ENCODE data around the gene TPCN2. TPM values are rescaled to one million over a fixed set of nuclear protein-coding genes. Genes with fewer than 3 reads are reported as not detected.

TPCN2 gene
- total and polyA plus RNA-seq, 4 experiments from 2014 or later, result 6.6 to 23.0 (median 14.8) TPM

- Histone ChIP-seq H3K4me1 (ENCODE audit: insufficient read depth, low read length) (no peaks in the 10 kb centered on the region), H3K27me3 (ENCODE audit: insufficient read depth, low read length) (no peaks in the 10 kb centered on the region), H3K4me3 (ENCODE audit: low read length in 2 of 2) (no peak overlapping the region), H3K27ac (ENCODE audit: low read depth, low read length) (no peak overlapping the region), H3K36me3 (ENCODE audit: insufficient read depth, low read length) (no peaks in the 10 kb centered on the region), H3K9me3 (ENCODE audit: control insufficient read depth in 1 of 2, low read length in 2 of 2) (no peaks in the 10 kb centered on the region)
- Mint-ChIP-seq H3K27me3 (peaks cover 1 to 7% of the 10 kb centered on the region in 2 donors), H3K9me3 (peaks cover 0 to 9% (median 2%) of the 10 kb centered on the region in 8 donors), H3K27ac (no peak overlapping the region), H3K36me3 (peaks cover under 1 to 3% of the 10 kb centered on the region in 2 donors), H3K4me1 (peaks cover 0 to 5% (median 1%) of the 10 kb centered on the region in 4 donors), H3K4me3 (no peak overlapping the region)
- POLR2A ChIA-PET (ENCODE audit: partially characterized antibody), result no interaction called here
- CTCF ChIA-PET (ENCODE audit: partially characterized antibody), result no interaction called here
- no peak for DNase-seq
- intact Hi-C loops (cut with micrococcal nuclease), result no loop called here
Measured at GRCh38 chr11:69153661-69154060, 104.9 kb downstream of the TPCN2 start.

- Mint-ChIP-seq H3K9me3 (peaks cover 0 to 8% (median 0%) of the 10 kb centered on the region in 8 donors), H3K4me1 (peaks cover 0 to 5% (median 1%) of the 10 kb centered on the region in 4 donors), H3K27ac (no peak overlapping the region), H3K4me3 (no peak overlapping the region), H3K27me3 (peaks cover 1 to 4% of the 10 kb centered on the region in 2 donors), H3K36me3 (no peaks in the 10 kb centered on the region)
- ChIA-PET POLR2A (ENCODE audit: partially characterized antibody) (no interaction called here), CTCF (ENCODE audit: partially characterized antibody) (no interaction called here)
- Histone ChIP-seq H3K4me1 (ENCODE audit: insufficient read depth, low read length) (no peaks in the 10 kb centered on the region), H3K27ac (ENCODE audit: low read depth, low read length) (no peak overlapping the region), H3K4me3 (ENCODE audit: low read length in 2 of 2) (no peak overlapping the region), H3K9me3 (ENCODE audit: control insufficient read depth in 1 of 2, low read length in 2 of 2) (no peaks in the 10 kb centered on the region), H3K27me3 (ENCODE audit: insufficient read depth, low read length) (no peaks in the 10 kb centered on the region), H3K36me3 (ENCODE audit: insufficient read depth, low read length) (no peaks in the 10 kb centered on the region)
- no peak for DNase-seq
- intact Hi-C loops (cut with micrococcal nuclease), result no loop called here
Measured at GRCh38 chr11:69154211-69154913, 105.6 kb downstream of the TPCN2 start.

GRCh38 chr11:69154938-69155301 is 106.2 kb downstream of the TPCN2 start:
- Histone ChIP-seq H3K27ac (ENCODE audit: low read depth, low read length) (no peak overlapping the region), H3K36me3 (ENCODE audit: insufficient read depth, low read length) (no peaks in the 10 kb centered on the region), H3K27me3 (ENCODE audit: insufficient read depth, low read length) (no peaks in the 10 kb centered on the region), H3K4me1 (ENCODE audit: insufficient read depth, low read length) (no peaks in the 10 kb centered on the region), H3K9me3 (ENCODE audit: control insufficient read depth in 1 of 2, low read length in 2 of 2) (no peaks in the 10 kb centered on the region), H3K4me3 (ENCODE audit: low read length in 2 of 2) (no peak overlapping the region)
- Mint-ChIP-seq H3K27ac (no peak overlapping the region), H3K4me1 (peaks cover 0 to 5% (median 1%) of the 10 kb centered on the region in 4 donors), H3K36me3 (no peaks in the 10 kb centered on the region), H3K9me3 (peaks cover 0 to 8% (median 0%) of the 10 kb centered on the region in 8 donors), H3K4me3 (no peak overlapping the region), H3K27me3 (peaks cover 1 to 4% of the 10 kb centered on the region in 2 donors)
- no peak for DNase-seq
- ChIA-PET CTCF (ENCODE audit: partially characterized antibody) (no interaction called here), POLR2A (ENCODE audit: partially characterized antibody) (no interaction called here)
- intact Hi-C loops (cut with micrococcal nuclease), result no loop called here

DNA sequence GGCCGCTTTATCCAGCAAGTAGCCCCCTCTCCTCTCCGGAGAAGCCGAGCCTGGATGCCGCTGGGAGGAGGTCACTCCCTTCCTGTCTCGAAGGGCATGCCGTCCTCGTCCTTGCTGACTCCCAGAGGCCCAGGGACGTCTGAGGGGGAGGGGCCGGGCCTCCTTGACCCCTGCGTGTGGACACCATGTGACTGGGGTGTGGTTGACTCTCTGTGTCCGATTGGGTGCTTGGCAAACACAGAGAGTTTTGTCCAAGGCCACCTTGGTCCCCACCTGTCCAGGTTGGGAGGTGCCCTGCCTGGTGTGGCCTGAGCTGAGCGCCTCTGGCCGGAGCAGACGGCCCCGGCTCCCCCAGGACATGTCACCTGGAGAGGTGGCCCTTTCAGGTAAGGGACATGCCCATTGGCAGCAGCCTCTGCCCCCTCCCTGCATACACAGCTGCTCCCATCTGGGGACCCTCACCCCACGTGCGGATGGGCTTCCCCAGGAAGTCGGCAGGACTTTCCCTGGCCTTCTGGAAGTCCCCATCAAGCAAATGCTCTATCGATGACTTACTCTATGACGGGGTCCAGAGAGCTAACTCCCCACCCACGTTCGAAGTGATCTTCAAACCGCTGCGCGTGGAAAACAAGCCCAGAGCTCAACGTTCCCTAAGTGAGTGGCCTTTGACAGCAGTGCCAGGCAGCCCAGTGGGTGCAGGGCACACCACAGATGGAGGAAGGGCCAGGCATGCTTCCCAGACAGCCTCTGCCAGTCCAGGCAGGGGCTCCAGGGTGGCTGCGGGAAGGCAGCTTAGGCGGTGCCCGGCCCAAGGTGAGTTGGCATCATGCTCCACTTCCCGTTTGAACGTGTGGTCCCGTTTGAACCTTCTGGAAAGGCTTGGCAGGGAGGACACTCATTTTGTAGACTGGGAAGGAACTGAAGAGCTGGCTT is 106.8 kb downstream of the TPCN2 start, which contains the start of gene SMIM38:
SMIM38 (plus strand) TSS at position 634 of the 933 bp plus-strand sequence. CDS start 1,912 bp downstream, outside the sequence.
- Mint-ChIP-seq H3K27me3 (peaks cover 1 to 4% of the 10 kb centered on the region in 2 donors), H3K4me3 (peak within 1 kb of the TSS in 1 of 8 donors; percentile 29), H3K4me1 (peaks cover 0 to 5% (median 1%) of the 10 kb centered on the region in 4 donors), H3K9me3 (peaks cover 0 to 1% (median 0%) of the 10 kb centered on the region in 8 donors), H3K36me3 (no peaks in the 10 kb centered on the region), H3K27ac (peak within 1 kb of the TSS in 1 of 7 donors; percentile 70)
- H3K4me3 ChIP-seq (ENCODE audit: low read length in 2 of 2), result no peak within 1 kb of the TSS
- no peaks in the 10 kb centered on the region for H3K36me3 ChIP-seq (ENCODE audit: insufficient read depth, low read length)
- H3K27ac ChIP-seq (ENCODE audit: low read depth, low read length), result no peak within 1 kb of the TSS
- POLR2A ChIA-PET (ENCODE audit: partially characterized antibody), result no interaction called here
- no peaks in the 10 kb centered on the region for H3K9me3 ChIP-seq (ENCODE audit: control insufficient read depth in 1 of 2, low read length in 2 of 2)
- intact Hi-C loops (cut with micrococcal nuclease), result no loop called here
- CTCF ChIA-PET (ENCODE audit: partially characterized antibody), result no interaction called here
- H3K4me1 ChIP-seq (ENCODE audit: insufficient read depth, low read length), result no peaks in the 10 kb centered on the region
- no peaks in the 10 kb centered on the region for H3K27me3 ChIP-seq (ENCODE audit: insufficient read depth, low read length)
- DNase-seq, result no peak

- Mint-ChIP-seq H3K4me3 (peak overlapping the region in 1 of 8 donors; percentile 29), H3K9me3 (no peaks in the 10 kb centered on the region), H3K36me3 (no peaks in the 10 kb centered on the region), H3K4me1 (peaks cover 0 to 5% (median 1%) of the 10 kb centered on the region in 4 donors), H3K27me3 (peaks cover 1 to 5% of the 10 kb centered on the region in 2 donors), H3K27ac (no peak overlapping the region)
- intact Hi-C loops (cut with micrococcal nuclease), result no loop called here
- no peaks in the 10 kb centered on the region for H3K4me1 ChIP-seq (ENCODE audit: insufficient read depth, low read length)
- ChIA-PET CTCF (ENCODE audit: partially characterized antibody) (no interaction called here), POLR2A (ENCODE audit: partially characterized antibody) (no interaction called here)
- H3K27me3 ChIP-seq (ENCODE audit: insufficient read depth, low read length), result no peaks in the 10 kb centered on the region
- H3K9me3 ChIP-seq (ENCODE audit: control insufficient read depth in 1 of 2, low read length in 2 of 2), result no peaks in the 10 kb centered on the region
- H3K27ac ChIP-seq (ENCODE audit: low read depth, low read length), result no peak overlapping the region
- DNase-seq, result no peak
- no peaks in the 10 kb centered on the region for H3K36me3 ChIP-seq (ENCODE audit: insufficient read depth, low read length)
- no peak overlapping the region for H3K4me3 ChIP-seq (ENCODE audit: low read length in 2 of 2)
Measured at GRCh38 chr11:69156235-69156639, 107.5 kb downstream of the TPCN2 start.

- intact Hi-C loops (cut with micrococcal nuclease), result no loop called here
- ChIA-PET CTCF (ENCODE audit: partially characterized antibody) (no interaction called here), POLR2A (ENCODE audit: partially characterized antibody) (no interaction called here)
- H3K27ac ChIP-seq (ENCODE audit: low read depth, low read length), result no peak overlapping the region
- DNase-seq, result no peak
- H3K27me3 ChIP-seq (ENCODE audit: insufficient read depth, low read length), result no peaks in the 10 kb centered on the region
- peaks cover 2 to 5% of the 10 kb centered on the region in 2 donors for H3K27me3 Mint-ChIP-seq
- H3K4me1 ChIP-seq (ENCODE audit: insufficient read depth, low read length), result no peaks in the 10 kb centered on the region
- H3K9me3 ChIP-seq (ENCODE audit: control insufficient read depth in 1 of 2, low read length in 2 of 2), result no peaks in the 10 kb centered on the region
- H3K9me3 Mint-ChIP-seq, result peaks cover 0 to under 1% (median 0%) of the 10 kb centered on the region in 8 donors
- H3K4me3 ChIP-seq (ENCODE audit: low read length in 2 of 2), result no peak overlapping the region
- H3K4me1 Mint-ChIP-seq, result peaks cover 0 to 5% (median 1%) of the 10 kb centered on the region in 4 donors
- peaks cover 0 to 2% of the 10 kb centered on the region in 2 donors for H3K36me3 Mint-ChIP-seq
- peak overlapping the region in 1 of 8 donors; percentile 29 for H3K4me3 Mint-ChIP-seq
- H3K27ac Mint-ChIP-seq, result no peak overlapping the region
- H3K36me3 ChIP-seq (ENCODE audit: insufficient read depth, low read length), result no peaks in the 10 kb centered on the region
Measured at GRCh38 chr11:69156673-69157155, 108.0 kb downstream of the TPCN2 start.

Measured in CD4-positive, alpha-beta memory T cell (primary cell).